Anterior cingulate cortex (tissue), 58 donors: ENCODE measurements around the gene FBXO36.
"Not testable (repeated sequence)": the region's sequence is repeated elsewhere in the genome, so short reads cannot be mapped to it uniquely, and the experiment has no call there.

ENCODE experiments used
- DNase-seq, 58 donors: peaks; one replicate each; lab custom pipeline; 2025; lab: John Stamatoyannopoulos, UW

The FBXO36 gene

GRCh38 chr2:229910147-229910831, 12.0 kb upstream of the FBXO36 start:
- DNase-seq = no peak

- peak in 1 of 58 donors; percentile 1 for DNase-seq
Observed at GRCh38 chr2:229910832-229911412, 11.4 kb upstream of the FBXO36 start.

GRCh38 chr2:229914171-229914570, 8.1 kb upstream of the FBXO36 start:
- no peak for DNase-seq

GRCh38 chr2:229917793-229918192, 4.5 kb upstream of the FBXO36 start:
- DNase-seq = no peak

- DNase-seq = peak in 11 of 58 donors; percentile 0 to 24 (median 6)
Observed at GRCh38 chr2:229920011-229920641, 2.2 kb upstream of the FBXO36 start.

- peak in 57 of 58 donors; percentile 24 to 88 (median 72) for DNase-seq
Observed at GRCh38 chr2:229921101-229921891, 1.0 kb upstream of the FBXO36 start.

- DNase-seq = peak; percentile 59 to 99 (median 91)
Observed at GRCh38 chr2:229921892-229922448, 333 bp upstream of the FBXO36 start, which contains the start of gene TRIP12. TSS of gene TRIP12 (minus strand) at chr2:229922009. CDS start at chr2:229880079, 41,930 bp downstream.

- DNase-seq = not testable (repeated sequence)
Observed at GRCh38 chr2:229924541-229924940, 2.2 kb downstream of the FBXO36 start.

GRCh38 chr2:229925201-229925600, 2.9 kb downstream of the FBXO36 start:
- no peak for DNase-seq

GRCh38 chr2:229927817-229928321, 5.6 kb downstream of the FBXO36 start:
- DNase-seq = no peak

- no peak for DNase-seq
Observed at GRCh38 chr2:229930656-229931055, 8.4 kb downstream of the FBXO36 start.

- DNase-seq = no peak
Observed at GRCh38 chr2:229931241-229931640, 8.9 kb downstream of the FBXO36 start.

- DNase-seq = no peak
Observed at GRCh38 chr2:229937537-229937936, 15.2 kb downstream of the FBXO36 start.

GRCh38 chr2:229942671-229943070, 20.4 kb downstream of the FBXO36 start:
- no peak for DNase-seq

- DNase-seq = no peak
Observed at GRCh38 chr2:229943171-229943570, 20.9 kb downstream of the FBXO36 start.

GRCh38 chr2:229943770-229944449, 21.6 kb downstream of the FBXO36 start:
- DNase-seq = no peak

- no peak for DNase-seq
Observed at GRCh38 chr2:229945975-229946374, 23.7 kb downstream of the FBXO36 start.

- no peak for DNase-seq
Observed at GRCh38 chr2:229947544-229947943, 25.2 kb downstream of the FBXO36 start.

GRCh38 chr2:229952256-229952835, 30.0 kb downstream of the FBXO36 start:
- no peak for DNase-seq
